IMR-90 (cell line): ENCODE results near the gene CHRNA1. TPM values are rescaled to one million over a fixed set of nuclear protein-coding genes. Genes with fewer than 3 reads are reported as not detected.

Experiments used
- ATAC-seq: fragments of 200-7000 bp; cut with Tn5 transposase; 2 replicates; pipeline ENCODE4 v1.9.1; 2020; ENCODE audit warnings: low read depth, mild to moderate bottlenecking, moderate library complexity
- BruUV-seq: library from RNA; stranded (reverse); fragments of 400-500 nt; replicated peaks from 2 replicates; lab custom pipeline; 2021; lab: Mats Ljungman, UMichigan
- CTCF ChIA-PET: fragments of 300-600 bp; formaldehyde crosslinking; extraction: SDS; loops from one replicate; lab custom pipeline; 2021; ENCODE audit warnings: antibody characterized with exemption; lab: Yijun Ruan, JAX
- POLR2A ChIA-PET: fragments of 300-600 bp; sonication (Branson Sonifier 250); formaldehyde crosslinking; loops from one replicate; lab custom pipeline; 2022; ENCODE audit warnings: antibody characterized with exemption; ENCODE audit not compliant: unreplicated experiment; lab: Charles Lee
- DNase-seq: peaks from one replicate; pipeline ENCODE4 v3.0.0; 2013
- H2AFZ ChIP-seq: replicated peaks from 2 replicates; pipeline ENCODE3; 2013; ENCODE audit warnings: low read length, mild to moderate bottlenecking; ENCODE audit not compliant: poor library complexity
- H2AK5ac ChIP-seq: 2 replicates; pipeline ENCODE4 v1.6.1; 2013; ENCODE audit warnings: low read depth, low read length, inconsistent platforms
- H2AK9ac ChIP-seq: replicated peaks from 2 replicates; pipeline ENCODE3; 2013; ENCODE audit warnings: mild to moderate bottlenecking, low read depth, low read length, moderate library complexity; ENCODE audit not compliant: poor library complexity
- H2BK120ac ChIP-seq: 2 replicates; pipeline ENCODE4 v1.6.1; 2013; ENCODE audit warnings: low read depth, low read length, inconsistent platforms
- H2BK15ac ChIP-seq: 3 replicates; pipeline ENCODE4 v1.6.1; 2013; ENCODE audit warnings: low read depth, low read length, inconsistent platforms
- H2BK20ac ChIP-seq: 2 replicates; pipeline ENCODE4 v1.6.1; 2013; ENCODE audit warnings: low read depth, mild to moderate bottlenecking, inconsistent platforms, low read length, moderate library complexity
- H2BK5ac ChIP-seq: 2 replicates; pipeline ENCODE4 v1.6.1; 2013; ENCODE audit warnings: mild to moderate bottlenecking, low read depth, low read length, inconsistent platforms; ENCODE audit not compliant: poor library complexity, severe bottlenecking
- H3K14ac ChIP-seq: replicated peaks from 2 replicates; pipeline ENCODE4 v1.6.1; 2013; ENCODE audit warnings: low read depth, low read length, inconsistent platforms
- H3K18ac ChIP-seq: 2 replicates; pipeline ENCODE4 v1.6.1; 2013; ENCODE audit warnings: low read depth, low read length, control low read depth
- H3K23ac ChIP-seq: 2 replicates; pipeline ENCODE4 v1.6.1; 2013; ENCODE audit warnings: low read depth, low read length, inconsistent platforms
- H3K27ac ChIP-seq: 2 replicates; pipeline ENCODE4 v1.5.1; 2013; ENCODE audit warnings: mild to moderate bottlenecking, control low read depth, low read length; ENCODE audit not compliant: insufficient read depth
- H3K27me3 ChIP-seq: 2 replicates; pipeline ENCODE4 v1.6.1; 2013; ENCODE audit warnings: low read length; ENCODE audit not compliant: control insufficient read depth, insufficient read depth
- H3K36me3 ChIP-seq: 2 replicates; pipeline ENCODE4 v1.6.1; 2013; ENCODE audit warnings: low read length, mixed read lengths; ENCODE audit not compliant: control insufficient read depth, insufficient read depth
- H3K4ac ChIP-seq: 2 replicates; pipeline ENCODE4 v1.6.1; 2013; ENCODE audit warnings: low read depth, low read length, inconsistent platforms
- H3K4me1 ChIP-seq: 2 replicates; pipeline ENCODE4 v1.6.1; 2013; ENCODE audit warnings: low read length, mixed read lengths; ENCODE audit not compliant: control insufficient read depth, insufficient read depth
- H3K4me2 ChIP-seq: 2 replicates; pipeline ENCODE4 v1.6.1; 2013; ENCODE audit warnings: low read depth, mild to moderate bottlenecking, control low read depth, low read length, moderate library complexity
- H3K4me3 ChIP-seq: 2 replicates; pipeline ENCODE4 v1.5.1; 2013; ENCODE audit warnings: low read depth, mild to moderate bottlenecking, control low read depth, low read length, moderate library complexity; ENCODE audit not compliant: insufficient read depth
- H3K56ac ChIP-seq: 2 replicates; pipeline ENCODE4 v1.6.1; 2013; ENCODE audit warnings: low read length, inconsistent platforms; ENCODE audit not compliant: insufficient read depth; ENCODE audit errors: extremely low read depth
- H3K79me1 ChIP-seq, 2 experiments: 2 replicates each; pipeline ENCODE4 v1.6.1; 2013; ENCODE audit warnings: low read length in 2 of 2, inconsistent platforms in 1 of 2, low read depth in 1 of 2
- H3K9ac ChIP-seq: 2 replicates; pipeline ENCODE4 v1.6.1; 2013; ENCODE audit warnings: low read depth, low read length, control low read depth
- H3K9me1 ChIP-seq: 2 replicates; pipeline ENCODE4 v1.6.1; 2013; ENCODE audit warnings: low read length, inconsistent platforms; ENCODE audit not compliant: insufficient read depth
- H3K9me3 ChIP-seq: 2 replicates; pipeline ENCODE4 v1.6.1; 2013; ENCODE audit warnings: low read length; ENCODE audit not compliant: control insufficient read depth, insufficient read depth
- H4K20me1 ChIP-seq: 2 replicates; pipeline ENCODE4 v1.6.1; 2013; ENCODE audit warnings: low read length, inconsistent platforms; ENCODE audit not compliant: insufficient read depth
- H4K5ac ChIP-seq: 2 replicates; pipeline ENCODE4 v1.6.1; 2013; ENCODE audit warnings: mild to moderate bottlenecking, low read depth, low read length, control low read depth
- H4K8ac ChIP-seq, 2 experiments: 2 replicates each; pipeline ENCODE4 v1.6.1; 2013; ENCODE audit warnings: low read depth in 2 of 2, low read length in 2 of 2, control low read depth in 1 of 2, inconsistent platforms in 1 of 2
- H4K91ac ChIP-seq: 2 replicates; pipeline ENCODE4 v1.6.1; 2013; ENCODE audit warnings: low read depth, low read length, inconsistent platforms; ENCODE audit not compliant: insufficient read depth
- BHLHE40 ChIP-seq: fragments of 150-350 bp; IDR thresholded peaks from 2 replicates; pipeline ENCODE4 v1.6.1; 2016; ENCODE audit warnings: mild to moderate bottlenecking, low read depth, low read length
- CEBPB ChIP-seq: IDR thresholded peaks from 2 replicates; pipeline ENCODE4 v1.6.1; 2012; ENCODE audit warnings: low read depth, low read length, improper control_type of control experiment
- CHD1 ChIP-seq: IDR thresholded peaks from 2 replicates; pipeline ENCODE4 v1.6.1; 2012; ENCODE audit warnings: low read depth, low read length, improper control_type of control experiment
- FOS ChIP-seq: fragments of 150-350 bp; IDR thresholded peaks from 2 replicates; pipeline ENCODE4 v1.6.1; 2016; ENCODE audit warnings: low read depth, low read length
- MAFK ChIP-seq: IDR thresholded peaks from 2 replicates; pipeline ENCODE4 v1.6.1; 2012; ENCODE audit warnings: low read depth, low read length, improper control_type of control experiment
- MXI1 ChIP-seq: IDR thresholded peaks from 2 replicates; pipeline ENCODE4 v1.6.1; 2012; ENCODE audit warnings: low read depth, mild to moderate bottlenecking, low read length, moderate library complexity, borderline replicate concordance
- NFE2L2 ChIP-seq: fragments of 150-350 bp; IDR thresholded peaks from 2 replicates; pipeline ENCODE4 v1.6.1; 2016; ENCODE audit warnings: low read depth, mild to moderate bottlenecking, low read length
- POLR2A ChIP-seq: IDR thresholded peaks from 2 replicates; pipeline ENCODE4 v1.6.1; 2012; ENCODE audit warnings: mild to moderate bottlenecking, low read depth, low read length
- RAD21 ChIP-seq: IDR thresholded peaks from 2 replicates; pipeline ENCODE4 v1.6.1; 2012; ENCODE audit warnings: low read length, improper control_type of control experiment
- RCOR1 ChIP-seq: IDR thresholded peaks from 2 replicates; pipeline ENCODE4 v1.6.1; 2012; ENCODE audit warnings: mild to moderate bottlenecking, low read length, improper control_type of control experiment; ENCODE audit not compliant: insufficient replicate concordance
- RFX5 ChIP-seq: IDR thresholded peaks from 2 replicates; pipeline ENCODE4 v1.8.0; 2012; ENCODE audit warnings: low read depth, mild to moderate bottlenecking, low read length, moderate library complexity
- SMC3 ChIP-seq: fragments of 150-350 bp; IDR thresholded peaks from 2 replicates; pipeline ENCODE4 v1.6.1; 2016; ENCODE audit warnings: low read depth, mild to moderate bottlenecking, antibody characterized with exemption, low read length, moderate library complexity
- WGBS, 2 experiments: methylation state at CpG; one replicate each; pipeline versions ENCODE4 v1.1.5 to v1.1.7; 2013; ENCODE audit warnings: missing lambda C conversion rate in 2 of 2; ENCODE audit not compliant: insufficient read length in 1 of 2; ENCODE audit errors: extremely low coverage in 2 of 2; 5-methylcytosine and 5-hydroxymethylcytosine counted together
- dilution Hi-C: fragments of 300-500 bp; cut with HindIII; formaldehyde crosslinking; loops from one replicate; pipeline ENCODE4 v1.14.3; 2018; ENCODE audit warnings: low sequenced_read_pairs; ENCODE audit not compliant: unreplicated experiment
- in situ Hi-C: fragments of 300-500 bp; cut with MboI; formaldehyde crosslinking; loops from 3 replicates; pipeline ENCODE4 v1.14.3; 2019; ENCODE audit warnings: low sequenced_read_pairs, inconsistent platforms, mixed read lengths
- intact Hi-C: fragments of 100-400 bp; cut with micrococcal nuclease; formaldehyde crosslinking; loops from 2 replicates; pipeline ENCODE4 v1.10.0; 2022
- polyA plus RNA-seq, 3 experiments: library from polyadenylated mRNA; depleted of rRNA; stranded (reverse); fragments of >200 nt; gene quantifications; 2 replicates each; pipeline ENCODE4 v1.2.3, GENCODE V29; 2012; ENCODE audit warnings: low replicate concordance in 1 of 3
- total RNA-seq: library from RNA; depleted of rRNA; stranded (reverse); fragments of >200 nt; gene quantifications from 2 replicates; pipeline ENCODE4 v1.2.3, GENCODE V29; 2012
- TF ChIP-seq, protein P1 (sequence below): fragments of 150-350 bp; IDR thresholded peaks from 2 replicates; pipeline ENCODE4 v1.6.1; 2017; ENCODE audit warnings: mild to moderate bottlenecking, antibody characterized with exemption, low read length, low read depth
- TF ChIP-seq, protein P2 (sequence below): fragments of 150-350 bp; IDR thresholded peaks from 2 replicates; pipeline ENCODE4 v1.6.1; 2016; ENCODE audit warnings: low read depth, mild to moderate bottlenecking, low read length, moderate library complexity, borderline replicate concordance

Gene CHRNA1
- total and polyA plus RNA-seq, 2 of the 4 experiments (the other 2 are of a cell fraction), result 0.75 to 0.90 TPM

DNA sequence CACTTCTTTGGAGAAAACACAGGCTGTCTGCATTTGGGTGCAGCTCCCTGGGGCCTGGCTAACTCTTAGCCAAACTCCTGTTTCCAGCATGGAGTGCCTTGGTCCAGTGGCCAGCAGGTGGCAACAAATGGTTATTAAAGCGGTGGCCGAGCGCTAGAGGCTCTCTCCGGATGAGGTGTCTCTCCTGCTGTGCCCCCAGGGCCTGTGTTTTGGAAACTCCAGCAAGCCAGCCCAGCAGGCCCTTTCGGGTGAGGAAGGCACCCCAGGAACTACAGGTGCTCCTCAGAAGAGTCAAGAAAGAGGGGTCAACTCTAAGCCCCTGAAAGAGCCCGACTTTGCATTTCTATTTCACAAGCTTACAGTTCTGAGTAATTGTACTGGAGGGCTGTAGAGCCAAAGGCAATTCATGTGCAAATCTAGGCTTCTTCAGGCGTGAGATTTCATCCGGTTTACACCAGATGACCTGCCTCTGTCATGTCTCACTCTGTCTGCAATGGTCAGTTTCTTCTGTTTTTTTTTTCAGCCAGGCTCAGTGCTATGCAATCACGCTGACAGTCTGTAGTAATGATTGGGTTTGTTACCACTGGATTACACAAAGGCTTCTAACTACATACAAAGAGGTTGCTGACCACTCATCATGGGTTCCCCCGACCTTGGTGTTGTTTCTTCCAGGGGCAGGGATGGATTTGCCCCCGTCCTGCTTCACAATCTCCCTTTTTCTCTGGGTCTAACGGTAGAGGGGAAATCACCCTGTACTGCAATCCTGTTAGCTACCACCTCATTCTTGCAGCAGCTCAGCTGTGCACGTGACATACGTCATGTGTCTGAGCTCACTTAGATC lies 7.6 kb upstream of the CHRNA1 start:
- Histone ChIP-seq H3K14ac (peak overlapping the region; percentile 89), H3K9ac (peak overlapping the region; percentile 19), H2BK120ac (peak overlapping the region; percentile 97), H2BK20ac (peak overlapping the region; percentile 97), H3K27ac (peak overlapping the region; percentile 93), H3K9me3 (no peaks in the 10 kb centered on the region), H3K23ac (peak overlapping the region; percentile 82), H3K4me1 (peaks cover 24% of the 10 kb centered on the region), H2AK9ac (peak overlapping the region; percentile 71), H3K79me1 (no peaks in the 10 kb centered on the region), H3K27me3 (no peaks in the 10 kb centered on the region), H3K4ac (peak overlapping the region; percentile 85), H4K5ac (peak overlapping the region; percentile 67), H2AFZ (peak overlapping the region; percentile 87), H3K18ac (peak overlapping the region; percentile 81), H3K4me2 (peak overlapping the region; percentile 13; the same call in 1 of the 2 replicates), H2AK5ac (peak overlapping the region; percentile 89; the same call in 1 of the 2 replicates), H3K36me3 (no peaks in the 10 kb centered on the region), H4K20me1 (no peaks in the 10 kb centered on the region), H2BK15ac (peak overlapping the region; percentile 81; the same call in 2 of the 3 replicates), H3K56ac (peak overlapping the region; percentile 83), H2BK5ac (peak overlapping the region; percentile 89), H3K9me1 (peaks cover 18% of the 10 kb centered on the region), H4K91ac (peak overlapping the region; percentile 91), H3K4me3 (no peak overlapping the region), H4K8ac (peak overlapping the region; percentile 51 to 89)
- ATAC-seq (peak; percentile 86), DNase-seq (peak; percentile 82)
- ChIA-PET CTCF (interaction anchor here (0.5 to 3.3 kb wide), 30 partner anchors 9 to 277 kb away, joined by 3 to 53 read pairs (median 4); no protein-coding TSS in a partner anchor), POLR2A (interaction anchor here (0.7 to 1.2 kb wide), 3 partner anchors 11 to 72 kb away, joined by 3 to 5 read pairs (median 3); no protein-coding TSS in a partner anchor)
- no TSS peak for BruUV-seq
- in situ Hi-C loops (loop anchor here (5.0 kb wide), 1 partner anchor 215 kb away; no protein-coding TSS in a partner anchor), intact Hi-C loops (loop anchor here (1.0 to 2.0 kb wide), 5 partner anchors 71 to 218 kb away; no protein-coding TSS in a partner anchor), dilution Hi-C loops (loop anchor here (25.0 kb wide), 1 partner anchor 215 kb away; no protein-coding TSS in a partner anchor)
- 14% methylated on average over 7 of the region's 14 CpGs; no CpG with 5 or more reads in 1 of the 2 experiments for WGBS, 2 experiments
- peak; percentile 94 for TF ChIP-seq RAD21
- peak; percentile 99 for TF ChIP-seq SMC3
- peak; percentile 48; the same call in 1 of the 2 replicates for TF ChIP-seq CEBPB
- no peak for TF ChIP-seq CHD1
- no peak for TF ChIP-seq FOS
- TF ChIP-seq, protein P1, sequence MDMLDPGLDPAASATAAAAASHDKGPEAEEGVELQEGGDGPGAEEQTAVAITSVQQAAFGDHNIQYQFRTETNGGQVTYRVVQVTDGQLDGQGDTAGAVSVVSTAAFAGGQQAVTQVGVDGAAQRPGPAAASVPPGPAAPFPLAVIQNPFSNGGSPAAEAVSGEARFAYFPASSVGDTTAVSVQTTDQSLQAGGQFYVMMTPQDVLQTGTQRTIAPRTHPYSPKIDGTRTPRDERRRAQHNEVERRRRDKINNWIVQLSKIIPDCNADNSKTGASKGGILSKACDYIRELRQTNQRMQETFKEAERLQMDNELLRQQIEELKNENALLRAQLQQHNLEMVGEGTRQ, result peak; percentile 92
- no peak for TF ChIP-seq NFE2L2
- no peak for TF ChIP-seq POLR2A
- TF ChIP-seq BHLHE40, result peak; percentile 91
- TF ChIP-seq RFX5, result no peak
- TF ChIP-seq MXI1, result no peak
- no peak for TF ChIP-seq MAFK
- no peak for TF ChIP-seq RCOR1
- TF ChIP-seq, protein P2, sequence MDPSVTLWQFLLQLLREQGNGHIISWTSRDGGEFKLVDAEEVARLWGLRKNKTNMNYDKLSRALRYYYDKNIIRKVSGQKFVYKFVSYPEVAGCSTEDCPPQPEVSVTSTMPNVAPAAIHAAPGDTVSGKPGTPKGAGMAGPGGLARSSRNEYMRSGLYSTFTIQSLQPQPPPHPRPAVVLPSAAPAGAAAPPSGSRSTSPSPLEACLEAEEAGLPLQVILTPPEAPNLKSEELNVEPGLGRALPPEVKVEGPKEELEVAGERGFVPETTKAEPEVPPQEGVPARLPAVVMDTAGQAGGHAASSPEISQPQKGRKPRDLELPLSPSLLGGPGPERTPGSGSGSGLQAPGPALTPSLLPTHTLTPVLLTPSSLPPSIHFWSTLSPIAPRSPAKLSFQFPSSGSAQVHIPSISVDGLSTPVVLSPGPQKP, result no peak
